Astrocyte (in vitro differentiated cells and primary cell): Measurements from ENCODE around the gene CFDP1.

Experiments used
- CTCF ChIP-seq: IDR thresholded peaks from 2 replicates; pipeline ENCODE4 v1.5.1; 2011; ENCODE audit warnings: low read depth, mild to moderate bottlenecking, inconsistent platforms, low read length, moderate library complexity; ENCODE audit not compliant: insufficient read depth
- EZH2 ChIP-seq: IDR thresholded peaks from 2 replicates; pipeline ENCODE4 v1.6.1; 2012; ENCODE audit warnings: mild to moderate bottlenecking, low read length, inconsistent platforms; ENCODE audit not compliant: insufficient read depth

- no peak for TF ChIP-seq CTCF
- TF ChIP-seq EZH2: no peak
Observed at GRCh38 chr16:75377729-75378386, 55.4 kb downstream of the CFDP1 start.
